GM19023 (cell line): Measurements from ENCODE around the gene VPS41.

ENCODE experiments used
- ATAC-seq: cut with Tn5 transposase; IDR thresholded peaks from one replicate; pipeline ENCODE4 v1.9.1; 2021; ENCODE audit warnings: mild to moderate bottlenecking, moderate library complexity; ENCODE audit not compliant: unreplicated experiment

The VPS41 gene

GRCh38 chr7:38819463-38819862, 89.5 kb downstream of the VPS41 start:
- no peak for ATAC-seq

GRCh38 chr7:38817526-38817925, 91.5 kb downstream of the VPS41 start:
- ATAC-seq, result no peak

GRCh38 chr7:38813768-38814167, 95.2 kb downstream of the VPS41 start:
- no peak for ATAC-seq

- ATAC-seq, result no peak
Measured at GRCh38 chr7:38806912-38807311, 102.1 kb downstream of the VPS41 start.

GRCh38 chr7:38801786-38802185, 107.2 kb downstream of the VPS41 start:
- no peak for ATAC-seq

GRCh38 chr7:38798552-38799267, 110.3 kb downstream of the VPS41 start:
- no peak for ATAC-seq

GRCh38 chr7:38796626-38797501, 112.1 kb downstream of the VPS41 start:
- ATAC-seq, result no peak

DNA sequence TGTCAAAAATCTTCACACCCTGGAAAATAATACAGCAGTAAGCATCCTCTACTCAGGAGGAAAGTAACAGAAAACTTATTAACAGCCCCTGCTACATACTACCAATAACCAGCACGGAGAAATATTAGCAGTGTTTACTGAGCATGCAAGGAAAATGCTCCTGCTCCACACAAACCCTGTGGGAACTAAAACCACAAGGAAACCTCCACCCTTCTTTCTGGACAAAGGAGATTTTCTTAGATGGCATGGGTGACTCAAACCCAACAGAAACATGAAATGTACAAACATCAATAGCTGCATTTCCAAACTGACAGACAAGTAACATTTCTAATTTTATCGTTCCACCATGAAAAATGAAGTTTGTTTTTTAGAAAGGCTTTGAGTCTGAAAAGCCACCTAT, 113.4 kb downstream of the VPS41 start:
- ATAC-seq, result no peak

DNA sequence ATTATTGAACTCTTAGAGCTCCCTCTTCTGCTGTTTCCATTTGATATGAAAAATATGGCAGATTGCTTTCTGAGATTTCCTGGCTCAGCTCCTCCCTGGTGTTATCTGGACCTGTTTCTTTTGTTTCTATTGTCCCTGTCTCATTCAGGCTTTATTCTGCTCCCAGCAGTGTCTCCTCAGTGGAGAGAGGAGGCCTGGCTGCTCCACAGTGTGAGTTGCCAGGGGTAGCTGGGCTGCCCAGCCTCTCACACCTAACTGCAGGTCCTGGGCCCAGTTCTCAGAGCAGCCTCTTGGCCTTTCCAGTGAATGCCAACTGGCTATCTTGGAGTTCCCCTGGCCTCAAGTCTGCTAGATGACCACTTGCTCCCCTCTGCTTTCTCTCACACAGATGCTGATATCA, 127.0 kb downstream of the VPS41 start:
- ATAC-seq, result no peak

DNA sequence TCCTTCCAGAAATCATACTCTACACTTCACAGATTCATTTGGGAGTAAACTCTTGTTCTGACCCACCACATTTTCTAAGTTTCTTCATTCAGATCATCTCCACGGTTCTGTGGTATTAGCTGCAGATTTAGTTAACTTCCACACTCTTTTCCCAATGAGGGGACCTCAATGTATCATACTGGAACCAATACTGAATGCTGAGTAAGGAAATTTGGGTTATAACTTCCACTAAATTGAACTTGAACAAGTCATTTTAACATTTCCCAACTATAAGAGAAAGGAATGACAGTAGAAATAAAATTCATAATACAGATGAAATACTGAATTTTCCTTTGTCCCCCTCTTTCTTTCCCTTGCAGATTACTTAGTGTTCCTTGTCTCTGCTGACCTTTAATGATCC, 131.4 kb downstream of the VPS41 start:
- no peak for ATAC-seq

DNA sequence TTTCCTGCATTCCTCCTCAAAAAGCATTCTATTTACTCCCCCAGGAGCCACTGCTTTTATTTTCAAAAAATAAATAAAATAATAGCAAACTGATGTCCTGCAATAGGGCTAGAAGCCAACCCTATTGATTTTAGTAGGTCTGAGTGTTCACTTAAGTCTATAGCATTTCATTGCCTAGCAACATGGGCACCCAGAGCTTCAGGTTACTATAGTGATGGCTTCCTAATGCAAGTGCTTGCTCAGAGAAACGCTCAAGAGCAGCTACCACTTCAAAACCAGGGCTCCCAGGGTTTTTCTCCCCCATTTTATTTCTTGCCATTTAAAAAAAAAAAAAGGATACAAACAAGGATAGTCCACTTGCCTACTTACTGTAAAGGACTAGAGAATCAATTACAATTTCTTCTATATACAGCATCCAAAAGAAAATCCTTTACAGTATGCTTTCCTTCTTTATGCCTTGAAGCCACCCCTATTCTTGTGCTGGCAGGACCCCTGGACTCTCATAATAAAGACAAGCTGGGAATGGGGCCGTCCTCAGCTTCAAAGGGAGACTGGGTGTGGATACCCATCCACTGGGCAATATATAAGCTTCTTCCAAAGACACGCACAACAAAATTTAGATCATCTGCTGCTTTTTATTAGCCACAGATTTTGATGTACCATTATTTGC, 133.3 kb downstream of the VPS41 start:
- no peak for ATAC-seq

- ATAC-seq, result no peak
Measured at GRCh38 chr7:38773430-38773829, 135.6 kb downstream of the VPS41 start.

GRCh38 chr7:38760226-38760625, 148.8 kb downstream of the VPS41 start:
- ATAC-seq, result no peak

GRCh38 chr7:38759028-38759427, 150.0 kb downstream of the VPS41 start:
- no peak for ATAC-seq

GRCh38 chr7:38757931-38758330, 151.1 kb downstream of the VPS41 start:
- ATAC-seq, result no peak

DNA sequence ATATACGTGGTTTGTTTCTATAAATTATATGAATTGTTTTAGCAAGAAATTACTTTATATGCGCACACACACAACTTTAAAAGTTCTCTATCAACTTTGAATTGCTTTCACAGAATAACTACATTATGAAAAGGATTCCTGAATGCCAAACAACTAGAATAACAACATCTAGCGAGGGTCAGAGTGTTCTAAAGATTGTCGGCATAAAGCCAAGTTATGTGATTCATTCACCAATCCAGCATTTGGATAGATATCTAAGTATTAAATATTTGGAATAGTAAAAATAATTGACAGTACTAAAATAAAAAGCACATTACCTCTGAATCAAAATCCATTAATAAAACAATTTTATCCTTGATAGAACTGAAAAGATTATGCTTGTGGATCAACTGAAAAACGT, 152.5 kb downstream of the VPS41 start:
- no peak for ATAC-seq

GRCh38 chr7:38753347-38753746, 155.6 kb downstream of the VPS41 start:
- ATAC-seq, result no peak

DNA sequence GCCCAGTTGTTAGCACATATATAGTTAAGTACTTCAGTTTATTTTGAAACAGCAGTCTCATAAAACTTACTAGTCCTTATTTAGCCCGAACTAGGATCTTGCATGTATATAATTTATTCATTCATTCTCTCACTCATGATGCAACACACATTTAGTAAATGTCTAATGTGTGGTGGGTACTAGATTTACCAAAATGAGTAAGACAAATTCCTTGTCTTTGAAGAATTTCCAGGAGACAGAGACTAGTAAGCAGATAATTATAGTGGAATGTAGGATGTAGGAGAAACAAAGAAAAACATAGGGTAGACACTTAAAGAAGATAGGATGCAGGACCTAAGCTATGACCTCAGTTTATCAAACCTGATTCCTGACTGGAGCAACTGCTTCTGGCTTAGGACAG, 157.6 kb downstream of the VPS41 start:
- no peak for ATAC-seq

- no peak for ATAC-seq
Measured at GRCh38 chr7:38748056-38748610, 160.9 kb downstream of the VPS41 start.

GRCh38 chr7:38746438-38746837, 162.6 kb downstream of the VPS41 start:
- no peak for ATAC-seq

DNA sequence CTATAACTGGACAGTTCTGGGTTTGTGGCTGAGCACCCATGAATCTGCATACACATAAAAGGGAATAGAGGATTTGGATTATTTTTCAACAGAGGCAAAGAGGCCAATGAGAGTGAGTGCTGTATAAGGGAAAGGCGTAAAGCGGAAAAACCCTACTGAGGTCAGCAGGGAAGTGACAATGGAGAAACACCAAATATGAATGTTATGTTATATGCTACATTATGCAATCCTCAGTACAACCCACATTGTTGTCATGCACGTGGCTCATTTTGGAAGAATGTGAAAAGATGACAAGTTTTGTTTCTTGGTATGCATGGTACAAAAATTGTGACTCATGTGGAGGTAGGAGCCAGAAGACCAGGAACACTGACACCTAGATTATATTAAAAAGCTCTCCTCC, 164.2 kb downstream of the VPS41 start:
- no peak for ATAC-seq
